ENCODE results near the gene KLHL26.

Gene KLHL26

GRCh38 chr19:18612772-18613588, 23.8 kb upstream of the KLHL26 start, which contains the start of gene TMEM59L:
Gene TMEM59L, plus strand, starts transcription at chr19:18612870. Its CDS starts 89 bp downstream, at chr19:18612959.
- no peak for DNase-seq (ENCODE audit: extremely low read depth in 1 of 2, low read depth in 1 of 2)

- DNase-seq (ENCODE audit: extremely low read depth in 1 of 2, low read depth in 1 of 2), result no peak
Observed at GRCh38 chr19:18613589-18614234, 23.1 kb upstream of the KLHL26 start.

GRCh38 chr19:18616023-18616422, 20.8 kb upstream of the KLHL26 start:
- DNase-seq (ENCODE audit: extremely low read depth in 1 of 2, low read depth in 1 of 2), result no peak

GRCh38 chr19:18617562-18617961, 19.3 kb upstream of the KLHL26 start:
- DNase-seq (ENCODE audit: extremely low read depth in 1 of 2, low read depth in 1 of 2), result no peak

GRCh38 chr19:18618236-18618635, 18.6 kb upstream of the KLHL26 start:
- no peak for DNase-seq (ENCODE audit: extremely low read depth in 1 of 2, low read depth in 1 of 2)

- DNase-seq (ENCODE audit: extremely low read depth in 1 of 2, low read depth in 1 of 2), result no peak
Observed at GRCh38 chr19:18620311-18620710, 16.5 kb upstream of the KLHL26 start.

- no peak for DNase-seq (ENCODE audit: extremely low read depth in 1 of 2, low read depth in 1 of 2)
Observed at GRCh38 chr19:18620902-18621301, 15.9 kb upstream of the KLHL26 start.

- DNase-seq (ENCODE audit: extremely low read depth in 1 of 2, low read depth in 1 of 2), result no peak
Observed at GRCh38 chr19:18626906-18627305, 9.9 kb upstream of the KLHL26 start.

GRCh38 chr19:18629166-18630088, 7.4 kb upstream of the KLHL26 start:
- DNase-seq (ENCODE audit: extremely low read depth in 1 of 2, low read depth in 1 of 2), result no peak

- DNase-seq (ENCODE audit: extremely low read depth in 1 of 2, low read depth in 1 of 2), result no peak
Observed at GRCh38 chr19:18633321-18633720, 3.5 kb upstream of the KLHL26 start.

GRCh38 chr19:18634612-18635297, 2.1 kb upstream of the KLHL26 start:
- no peak for DNase-seq (ENCODE audit: extremely low read depth in 1 of 2, low read depth in 1 of 2)

GRCh38 chr19:18635831-18636182, 1.0 kb upstream of the KLHL26 start:
- DNase-seq (ENCODE audit: extremely low read depth in 1 of 2, low read depth in 1 of 2), result no peak

GRCh38 chr19:18636183-18636968, 452 bp upstream of the KLHL26 start:
- peak; percentile 96 to 98 for DNase-seq (ENCODE audit: extremely low read depth in 1 of 2, low read depth in 1 of 2)

GRCh38 chr19:18637673-18638630, 1.1 kb downstream of the KLHL26 start:
- no peak for DNase-seq (ENCODE audit: extremely low read depth in 1 of 2, low read depth in 1 of 2)

GRCh38 chr19:18639706-18640243, 2.9 kb downstream of the KLHL26 start:
- DNase-seq (ENCODE audit: extremely low read depth in 1 of 2, low read depth in 1 of 2), result no peak

- no peak for DNase-seq (ENCODE audit: extremely low read depth in 1 of 2, low read depth in 1 of 2)
Observed at GRCh38 chr19:18644196-18645034, 7.6 kb downstream of the KLHL26 start.

GRCh38 chr19:18645035-18645511, 8.2 kb downstream of the KLHL26 start:
- no peak for DNase-seq (ENCODE audit: extremely low read depth in 1 of 2, low read depth in 1 of 2)

Measured in activated CD8-positive, alpha-beta memory T cell treated with anti-CD3 and anti-CD28 coated beads for 1 hour (primary cell).